Keratinocyte (primary cell): ENCODE measurements around the gene TTC13.

Experiments used
- CTCF ChIP-seq, 3 experiments: IDR thresholded peaks in 1 of 3; conservative IDR thresholded peaks in 1 of 3; optimal IDR thresholded peaks in 1 of 3; 2 replicates in 2 of 3; 3 replicates in 1 of 3; pipeline versions ENCODE3 to v1.5.1; 2011; ENCODE audit warnings: low read length in 3 of 3, mild to moderate bottlenecking in 3 of 3, moderate library complexity in 2 of 3, control low read depth in 1 of 3, inconsistent platforms in 1 of 3; ENCODE audit not compliant: insufficient read depth in 2 of 3; ENCODE audit errors: extremely low read depth in 1 of 3
- EZH2 ChIP-seq: IDR thresholded peaks from one replicate; pipeline ENCODE4 v1.6.1; 2012; ENCODE audit warnings: inconsistent platforms, mild to moderate bottlenecking, low read length, moderate library complexity

GRCh38 chr1:230916587-230917283, 61.9 kb downstream of the TTC13 start:
- TF ChIP-seq CTCF (optimal IDR thresholded peaks at IDR 0.05 in 1 of 3, IDR thresholded peaks at IDR 0.05 in 1 of 3, conservative IDR thresholded peaks at IDR 0.05 in 1 of 3; ENCODE audit: extremely low read depth in 1 of 3, insufficient read depth in 2 of 3, low read length in 3 of 3) (no peak), EZH2 (no peak)
